Measurements from ENCODE around the gene SOX13.
"Not testable (repeated sequence)": the region's sequence is repeated elsewhere in the genome, so short reads cannot be mapped to it uniquely, and the experiment has no call there.

The SOX13 gene

DNA sequence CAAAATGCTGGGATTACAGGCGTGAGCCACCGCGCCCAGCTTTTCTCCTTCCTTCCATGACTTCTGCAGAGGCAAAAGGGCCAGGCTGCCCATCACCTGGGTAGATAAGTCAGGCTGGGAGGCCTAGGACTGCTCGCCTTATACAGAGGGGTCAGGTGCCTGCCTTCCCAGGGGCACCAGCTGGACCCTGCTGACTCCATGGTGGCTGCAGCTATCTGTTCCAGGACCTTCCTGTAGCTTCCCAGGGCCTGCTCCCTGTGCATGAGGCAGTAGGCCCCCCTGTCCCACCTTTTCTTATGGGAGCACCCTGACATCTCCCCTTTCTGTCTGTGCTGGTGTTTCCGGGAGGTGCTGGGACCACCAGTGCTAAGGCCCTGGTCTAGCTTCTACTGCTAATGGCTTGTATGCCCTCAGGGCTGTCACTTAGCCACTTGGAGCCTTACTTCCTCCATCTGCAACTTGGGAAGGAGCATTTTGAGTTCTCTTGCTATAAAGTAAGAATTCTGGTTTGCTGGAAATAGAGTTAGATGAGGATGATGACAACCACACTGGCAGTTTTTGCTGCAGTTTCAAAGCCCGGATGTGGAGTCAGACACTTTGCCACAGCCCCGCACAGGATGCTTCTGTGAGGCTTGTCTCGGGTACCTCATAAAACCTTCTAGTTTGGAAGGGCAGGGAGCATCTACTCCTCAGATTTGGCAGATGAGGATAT lies 14.4 kb downstream of the SOX13 start:
- no peak for DNase-seq (ENCODE audit: low spot score)

DNA sequence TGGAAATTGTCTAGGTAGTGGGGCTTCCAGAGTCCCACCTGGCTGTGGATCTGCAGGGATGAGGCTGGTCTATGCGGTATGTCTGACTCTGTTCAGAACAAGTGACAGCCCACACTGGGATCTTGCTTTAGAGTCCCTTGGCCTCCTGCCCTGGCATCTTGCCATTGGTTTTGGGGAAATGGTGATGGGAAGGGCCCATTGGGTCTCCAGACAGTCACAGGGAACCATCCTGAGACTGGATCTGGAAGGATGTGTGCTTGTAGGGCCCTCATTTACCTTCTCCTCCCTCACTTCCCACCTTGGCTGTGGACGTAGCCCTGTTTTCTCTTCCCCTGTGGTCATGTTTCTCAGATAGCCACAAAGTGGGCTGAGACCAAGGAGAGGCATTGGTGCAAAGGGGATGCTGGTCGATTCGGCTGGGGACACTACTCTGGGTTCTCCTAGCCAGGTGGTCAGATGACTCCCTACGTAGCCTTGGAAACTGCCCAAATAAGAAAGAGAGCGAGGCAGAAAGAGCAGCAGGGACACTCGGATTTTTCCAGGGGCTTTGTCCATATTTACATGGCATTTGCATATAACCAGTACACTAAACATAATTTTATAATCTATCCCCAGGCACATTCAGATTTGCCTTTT lies 15.1 kb downstream of the SOX13 start:
- DNase-seq (ENCODE audit: low spot score): no peak

DNA sequence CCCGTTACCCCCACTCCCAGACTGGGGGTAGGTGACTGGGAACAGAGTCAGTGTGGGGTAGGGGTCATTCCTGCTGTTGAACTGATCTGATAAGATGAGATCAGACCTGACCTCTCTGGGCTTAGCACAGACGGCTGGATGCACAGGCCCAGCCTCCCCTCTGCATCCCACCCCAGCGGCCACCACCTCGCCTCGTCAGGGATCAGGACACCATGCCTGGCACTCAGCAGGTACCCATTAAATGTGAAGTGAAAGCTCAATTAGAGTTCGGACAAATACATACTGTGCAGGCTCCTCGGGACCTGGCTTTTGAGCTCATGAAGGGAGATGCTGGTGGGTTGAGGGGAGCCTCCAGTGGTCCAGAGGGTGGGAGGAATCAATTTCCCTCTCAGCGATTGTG lies 15.7 kb downstream of the SOX13 start:
- no peak for DNase-seq (ENCODE audit: low spot score)

DNA sequence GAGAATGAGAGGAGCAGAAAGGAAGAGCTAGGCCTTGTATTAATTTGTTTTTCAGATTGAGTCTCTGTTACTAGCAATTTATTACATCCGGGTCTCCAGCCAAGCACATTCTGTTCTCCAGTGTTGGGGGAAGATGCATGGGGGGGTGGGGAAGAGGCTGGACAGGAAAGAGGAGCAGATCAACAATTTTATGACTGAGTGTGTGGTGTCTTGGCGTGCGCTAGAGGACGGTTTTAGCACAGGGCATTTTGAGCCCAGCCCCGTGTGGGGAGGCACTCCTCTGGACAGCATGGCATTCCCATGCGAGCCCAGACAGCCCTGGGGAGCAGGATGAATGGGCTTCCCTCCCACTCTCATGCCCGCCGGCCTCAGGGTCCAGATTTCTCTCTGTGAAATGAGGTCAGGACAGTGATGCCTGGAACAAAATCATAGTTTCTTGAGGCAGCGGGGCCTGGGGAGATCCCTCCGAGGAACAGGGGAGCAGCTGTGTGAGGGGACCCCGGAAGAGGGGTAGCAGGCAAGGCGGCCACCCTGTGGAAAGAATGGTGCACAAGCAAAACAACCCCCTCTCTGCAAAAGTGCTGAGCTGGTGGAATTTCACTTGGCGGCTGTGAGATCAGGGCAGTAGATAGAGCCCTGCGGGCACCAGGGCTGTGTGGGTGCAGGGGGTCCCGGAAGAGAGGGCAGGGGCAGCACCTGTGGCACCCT lies 16.3 kb downstream of the SOX13 start:
- DNase-seq (ENCODE audit: low spot score): no peak

DNA sequence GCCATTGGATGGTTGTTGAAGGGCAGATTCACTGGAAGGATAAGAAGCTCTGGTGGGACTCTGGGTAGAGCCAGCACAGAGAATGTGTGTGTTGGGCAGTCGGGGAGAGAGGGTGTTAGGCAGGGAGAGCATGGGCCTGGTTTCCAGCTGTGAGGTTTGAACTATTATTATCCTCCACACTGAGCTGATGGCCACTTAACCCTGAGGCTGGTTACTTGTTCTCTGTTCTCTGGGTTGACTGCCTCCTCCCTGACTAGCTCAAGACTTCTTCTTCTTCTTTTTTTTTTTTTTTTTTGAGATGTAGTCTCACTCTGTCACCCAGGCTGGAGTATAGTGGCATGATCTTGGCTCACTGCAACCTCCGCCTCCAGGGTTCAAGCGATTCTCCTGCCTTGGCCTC lies 17.2 kb downstream of the SOX13 start:
- DNase-seq (ENCODE audit: low spot score): not testable (repeated sequence)

DNA sequence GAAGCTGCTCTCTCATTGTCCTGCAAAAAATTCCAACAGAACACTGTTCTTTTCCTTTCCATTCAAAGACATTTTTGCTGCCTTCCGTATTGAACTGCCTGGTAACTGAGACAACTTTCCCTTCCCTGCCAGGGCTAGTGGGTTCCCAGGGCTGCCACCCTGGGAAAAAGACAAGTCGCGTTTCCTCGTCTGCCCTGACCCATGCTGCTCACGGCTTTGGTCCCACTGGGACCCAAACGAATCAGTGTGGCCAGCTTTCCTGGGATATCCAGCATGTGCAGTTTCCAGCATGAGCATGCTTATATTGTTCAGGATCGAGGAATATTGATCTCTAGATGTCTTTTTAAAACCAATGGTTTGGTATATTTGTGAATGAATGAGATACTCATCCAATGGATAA lies 18.2 kb downstream of the SOX13 start:
- no peak for DNase-seq (ENCODE audit: low spot score)

DNA sequence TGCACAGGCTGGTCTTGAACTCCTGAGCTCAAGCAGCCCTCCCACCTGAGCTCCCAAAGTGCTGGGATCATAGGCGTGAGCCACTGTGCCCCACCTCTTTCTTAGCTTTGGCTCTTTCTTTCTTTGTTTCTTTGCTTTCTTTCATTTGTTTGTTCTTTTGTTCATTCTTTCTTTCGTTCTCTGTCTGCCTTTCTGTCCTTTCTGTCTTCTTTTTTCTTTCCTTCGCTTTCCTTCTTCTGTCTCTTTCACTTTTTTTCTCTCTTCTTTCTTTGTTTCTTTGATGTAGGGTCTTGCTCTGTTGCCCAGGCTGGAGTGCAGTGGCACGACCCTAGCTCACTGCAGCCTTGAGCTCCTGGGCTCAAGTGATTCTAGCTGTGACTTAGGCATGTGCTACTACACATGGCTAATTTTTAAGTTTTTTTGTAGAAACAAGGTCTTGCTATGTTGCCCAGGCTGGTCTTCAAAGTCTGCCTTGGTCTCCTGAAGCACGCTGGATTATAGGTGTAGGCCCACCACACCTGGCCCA lies 18.9 kb downstream of the SOX13 start:
- DNase-seq (ENCODE audit: low spot score): no peak

DNA sequence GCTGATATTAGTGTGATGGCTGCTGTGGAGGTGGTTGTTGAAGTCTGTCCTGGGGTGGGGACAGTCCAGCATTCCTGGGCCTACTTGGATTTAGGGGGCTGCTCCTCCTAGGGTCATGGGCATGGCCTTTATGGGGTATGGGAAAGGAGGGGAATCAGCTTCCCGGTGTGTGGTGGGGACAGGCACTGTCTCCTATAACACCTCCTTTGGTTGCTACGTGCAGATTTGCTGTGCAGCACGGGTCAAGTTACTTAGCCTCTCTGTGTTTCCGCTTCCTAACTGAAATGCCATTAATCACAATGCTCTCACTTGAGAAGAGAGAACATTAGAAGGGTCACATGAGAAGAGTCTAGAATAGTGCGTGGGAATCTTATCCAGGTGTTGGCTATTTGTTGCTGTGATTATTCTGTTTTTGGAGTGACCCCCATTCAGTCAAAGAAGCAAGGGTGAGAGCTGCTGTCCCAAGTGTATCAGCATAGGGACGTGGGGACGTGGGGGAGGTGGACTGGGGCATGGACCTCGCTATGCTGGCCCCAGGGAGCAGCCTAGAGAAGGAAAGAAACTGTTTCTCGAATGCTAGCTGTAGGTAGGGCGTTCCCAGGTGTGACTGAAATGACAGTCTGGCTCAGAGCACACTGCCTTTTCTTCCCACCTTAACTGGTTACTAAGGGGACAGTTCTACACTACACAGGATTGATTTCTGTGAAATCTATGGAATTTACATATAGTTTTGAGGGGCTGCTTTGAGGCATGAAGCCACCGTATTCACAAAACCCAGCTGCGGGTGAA lies 19.9 kb downstream of the SOX13 start:
- no peak for DNase-seq (ENCODE audit: low spot score)

DNA sequence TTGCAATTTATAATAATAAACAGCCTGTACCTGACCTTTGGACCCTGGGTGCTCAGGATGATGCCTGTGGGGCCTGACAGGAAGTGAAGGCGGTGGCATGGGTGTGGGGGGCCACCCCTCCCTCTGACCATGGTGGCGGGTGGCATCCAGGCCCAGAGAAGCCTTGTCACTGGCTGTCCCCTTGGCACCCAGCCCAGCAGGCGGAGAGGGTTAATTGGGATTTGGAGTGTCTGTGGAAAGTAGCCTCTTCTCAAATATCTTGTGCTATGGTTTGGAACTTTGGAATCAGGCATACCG lies 20.5 kb downstream of the SOX13 start:
- no peak for DNase-seq (ENCODE audit: low spot score)

DNA sequence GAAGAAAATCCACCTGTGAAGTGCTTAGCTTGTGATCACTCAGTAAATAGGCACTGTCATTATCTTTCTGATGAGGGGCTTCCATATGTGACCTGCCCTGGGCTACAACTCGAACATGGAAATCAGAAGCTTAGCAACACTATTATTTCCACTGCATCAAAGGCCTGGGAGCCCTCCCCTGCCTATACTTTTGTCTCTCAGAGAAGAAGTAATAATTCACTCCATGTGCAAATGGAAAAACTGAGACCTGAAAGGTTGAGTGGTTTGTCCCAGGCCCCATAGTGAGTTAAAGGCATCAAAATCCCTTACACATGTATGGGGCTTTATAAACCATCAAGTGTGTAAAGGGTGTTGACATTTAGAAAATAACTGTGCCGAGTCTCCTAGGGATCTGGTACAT lies 20.9 kb downstream of the SOX13 start:
- DNase-seq (ENCODE audit: low spot score): no peak

DNA sequence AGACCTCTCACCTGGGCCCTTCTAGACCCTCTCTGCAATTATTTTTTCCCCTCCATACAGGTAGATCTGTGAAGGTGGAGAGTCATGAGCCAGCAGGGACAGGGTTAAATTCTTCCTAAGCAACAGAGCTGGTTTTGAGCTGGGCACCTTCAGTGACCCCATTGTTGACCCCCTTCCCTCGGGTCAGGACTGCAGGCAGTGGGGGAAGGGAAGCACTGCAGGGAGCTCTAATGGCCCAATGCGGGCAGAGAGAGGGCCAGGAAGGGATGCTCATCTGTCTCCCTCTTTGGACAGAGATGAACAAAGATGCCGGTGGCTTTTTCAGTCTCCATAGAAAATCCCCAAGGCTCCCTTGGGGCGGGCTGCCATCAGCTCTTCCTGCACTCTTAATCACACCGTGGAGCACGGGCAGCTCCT lies 21.4 kb downstream of the SOX13 start:
- no peak for DNase-seq (ENCODE audit: low spot score)

DNA sequence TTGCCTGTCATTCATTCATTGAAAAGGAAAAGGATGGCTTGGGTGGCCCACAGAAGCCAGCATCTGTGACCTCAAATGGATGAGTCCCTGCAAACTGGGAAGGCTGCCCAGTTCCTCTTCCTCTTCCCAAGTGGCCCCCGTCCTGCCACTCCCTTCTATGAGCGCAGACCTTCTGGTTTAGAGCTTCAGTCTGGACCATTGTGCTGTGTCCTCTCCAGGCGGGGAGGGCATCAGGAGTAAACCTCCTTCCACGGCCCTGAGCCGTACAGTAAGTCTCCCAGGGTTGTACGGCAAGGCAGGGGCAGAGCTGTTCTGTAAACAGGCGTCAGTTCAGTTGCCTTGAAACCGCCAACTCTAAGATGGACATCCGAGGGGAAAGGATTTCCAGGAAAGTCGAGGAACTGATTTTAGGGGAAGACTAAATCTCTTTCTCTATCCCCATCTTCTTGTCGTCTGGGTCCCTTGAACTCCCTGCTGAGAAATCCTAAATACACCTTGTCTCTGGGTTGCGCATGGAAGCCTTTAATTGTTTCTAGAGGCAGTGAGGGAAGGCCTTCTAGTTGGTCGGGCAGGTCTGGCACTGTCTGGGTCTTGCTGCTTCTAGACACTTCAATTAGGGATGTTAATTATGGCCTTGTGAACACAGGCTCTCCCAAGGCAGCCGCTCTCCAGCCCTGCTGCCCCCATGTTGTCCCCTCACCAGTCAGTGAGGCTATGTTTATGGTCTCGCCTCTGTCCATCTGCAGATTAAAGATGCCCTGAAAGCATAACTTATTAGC lies 22.1 kb downstream of the SOX13 start:
- DNase-seq (ENCODE audit: low spot score): no peak

DNA sequence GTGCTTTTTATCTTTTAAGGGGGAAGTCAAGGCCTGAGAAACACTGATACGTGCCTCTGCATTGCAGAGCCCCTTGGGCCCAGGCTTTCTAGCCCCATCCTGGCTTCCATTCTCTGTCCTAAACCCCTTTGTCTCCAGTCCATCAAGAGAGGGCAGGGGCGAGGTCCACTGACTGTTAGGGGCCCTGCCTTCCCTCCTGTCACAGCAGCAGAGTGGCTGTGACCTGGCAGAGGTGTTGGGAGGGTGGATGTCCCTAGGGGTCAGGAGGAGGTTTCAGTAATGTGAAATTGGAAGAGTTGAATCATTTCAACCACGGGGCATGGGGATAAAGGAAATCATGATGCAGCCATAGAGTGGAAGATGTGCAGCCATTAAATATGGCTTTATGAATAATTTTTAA lies 24.0 kb downstream of the SOX13 start:
- no peak for DNase-seq (ENCODE audit: low spot score)

DNA sequence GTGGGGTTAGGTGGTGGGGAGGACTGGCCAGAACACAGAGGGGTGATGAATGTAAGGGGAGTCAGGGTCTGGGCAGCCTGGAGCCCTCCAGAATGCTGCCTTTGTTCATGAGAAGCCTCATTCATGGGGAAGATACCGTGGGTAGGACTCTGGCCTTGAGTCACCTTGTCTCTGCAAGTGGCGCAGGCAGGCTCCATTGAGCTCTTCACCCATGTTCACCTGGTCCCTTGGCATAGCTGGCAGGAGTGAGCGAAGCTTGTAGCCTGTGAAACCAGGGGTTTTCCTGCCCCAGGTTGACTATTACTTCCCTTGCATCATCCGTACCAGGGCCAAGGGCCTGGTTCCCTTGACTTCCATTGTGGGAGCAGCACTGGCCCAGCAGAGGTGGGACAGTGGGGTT lies 25.8 kb downstream of the SOX13 start:
- no peak for DNase-seq (ENCODE audit: low spot score)

DNA sequence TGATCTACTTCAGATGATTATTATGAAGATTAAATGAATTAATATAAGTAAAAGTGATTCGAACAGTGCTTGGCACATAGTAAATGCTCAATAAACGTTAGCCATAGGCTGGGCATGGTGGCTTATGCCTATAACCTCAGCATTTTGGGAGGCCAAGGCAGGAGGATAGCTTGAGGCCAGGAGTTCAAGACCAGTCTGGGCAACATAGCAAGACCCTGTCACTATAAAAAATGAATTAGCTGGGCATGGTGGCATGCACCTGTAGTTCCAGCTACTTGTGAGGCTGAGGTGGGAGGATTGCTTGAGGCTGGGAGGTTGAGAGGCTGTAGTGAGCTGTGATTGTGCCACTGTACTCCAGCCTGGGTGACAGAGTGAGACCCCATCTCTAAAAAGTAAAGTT lies 26.8 kb downstream of the SOX13 start:
- DNase-seq (ENCODE audit: low spot score): not testable (repeated sequence)

DNA sequence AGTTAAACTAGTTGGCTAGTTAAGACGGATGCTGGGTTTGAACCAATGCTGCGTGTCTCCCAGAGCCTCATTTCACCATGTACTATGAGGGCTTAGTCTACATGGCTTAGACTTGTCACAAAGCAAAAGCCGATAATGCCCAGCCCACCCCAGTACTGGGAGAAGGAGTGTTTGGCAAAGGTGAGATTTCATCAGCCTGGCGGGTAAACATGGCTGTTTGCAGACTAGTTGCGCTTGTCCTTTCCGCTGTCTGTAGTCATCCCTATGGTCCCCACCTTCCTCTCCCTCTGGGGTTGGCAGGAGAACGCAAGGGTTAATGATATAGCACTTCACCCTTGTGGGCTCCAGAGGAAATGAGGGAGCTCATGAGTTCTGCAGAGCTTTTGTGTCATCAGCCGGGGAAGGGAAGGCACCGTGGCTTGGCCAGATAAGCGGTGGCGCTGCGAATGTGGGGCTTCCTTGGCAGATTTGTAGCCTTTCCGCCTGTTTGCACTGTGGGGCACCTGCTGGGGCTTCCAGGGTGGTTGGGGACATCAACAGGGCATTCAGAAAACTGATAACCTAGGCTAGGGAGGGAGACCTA lies 29.2 kb downstream of the SOX13 start:
- no peak for DNase-seq (ENCODE audit: low spot score)

DNA sequence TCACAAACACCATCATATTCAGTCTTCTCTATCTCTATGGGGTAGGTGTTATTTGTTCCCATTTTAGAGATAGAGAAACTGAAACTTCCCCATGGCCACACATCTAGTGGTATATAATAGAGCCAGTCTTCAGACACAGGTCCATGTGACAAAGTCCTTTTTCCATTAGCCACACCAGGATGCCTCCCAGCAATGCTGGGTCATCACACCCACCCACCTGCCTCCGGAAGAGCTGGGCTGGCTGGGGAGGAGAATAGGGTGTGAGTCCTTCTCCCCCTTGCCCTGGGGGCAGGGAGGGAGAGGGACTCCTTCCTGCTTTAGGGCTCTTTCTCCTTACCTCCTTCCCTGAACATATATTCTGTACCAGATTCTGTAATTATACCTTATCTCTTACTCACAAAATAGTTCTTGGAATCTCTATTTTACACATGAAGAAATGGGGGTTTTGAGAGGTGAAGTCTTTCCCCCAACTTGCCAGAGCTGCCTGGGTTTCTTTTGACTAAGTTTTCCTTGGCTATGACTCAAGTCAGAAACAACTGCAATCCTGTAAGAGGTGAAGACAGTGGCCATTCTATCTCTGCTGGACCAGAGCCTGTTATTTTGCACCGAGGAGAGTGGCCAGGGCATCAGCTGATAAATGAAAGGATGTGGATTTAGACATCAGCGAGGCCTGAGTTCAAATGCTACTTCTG lies 30.0 kb downstream of the SOX13 start:
- no peak for DNase-seq (ENCODE audit: low spot score)

DNA sequence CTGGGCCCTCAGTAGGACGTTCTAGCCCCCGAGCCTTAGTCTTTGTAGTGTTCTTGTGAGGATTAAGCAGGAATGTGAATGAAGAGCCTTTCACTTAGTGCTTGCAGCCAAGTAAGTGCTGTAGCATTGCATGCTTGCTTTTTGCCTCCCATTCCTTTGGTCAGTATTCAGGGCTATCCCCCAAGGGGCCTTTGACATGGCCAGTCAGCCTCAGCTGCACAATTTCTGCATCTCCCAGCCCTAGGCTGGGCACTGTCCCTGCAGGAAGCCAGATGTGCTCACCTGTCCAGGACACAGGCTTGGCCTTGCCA lies 30.5 kb downstream of the SOX13 start:
- no peak for DNase-seq (ENCODE audit: low spot score)

DNA sequence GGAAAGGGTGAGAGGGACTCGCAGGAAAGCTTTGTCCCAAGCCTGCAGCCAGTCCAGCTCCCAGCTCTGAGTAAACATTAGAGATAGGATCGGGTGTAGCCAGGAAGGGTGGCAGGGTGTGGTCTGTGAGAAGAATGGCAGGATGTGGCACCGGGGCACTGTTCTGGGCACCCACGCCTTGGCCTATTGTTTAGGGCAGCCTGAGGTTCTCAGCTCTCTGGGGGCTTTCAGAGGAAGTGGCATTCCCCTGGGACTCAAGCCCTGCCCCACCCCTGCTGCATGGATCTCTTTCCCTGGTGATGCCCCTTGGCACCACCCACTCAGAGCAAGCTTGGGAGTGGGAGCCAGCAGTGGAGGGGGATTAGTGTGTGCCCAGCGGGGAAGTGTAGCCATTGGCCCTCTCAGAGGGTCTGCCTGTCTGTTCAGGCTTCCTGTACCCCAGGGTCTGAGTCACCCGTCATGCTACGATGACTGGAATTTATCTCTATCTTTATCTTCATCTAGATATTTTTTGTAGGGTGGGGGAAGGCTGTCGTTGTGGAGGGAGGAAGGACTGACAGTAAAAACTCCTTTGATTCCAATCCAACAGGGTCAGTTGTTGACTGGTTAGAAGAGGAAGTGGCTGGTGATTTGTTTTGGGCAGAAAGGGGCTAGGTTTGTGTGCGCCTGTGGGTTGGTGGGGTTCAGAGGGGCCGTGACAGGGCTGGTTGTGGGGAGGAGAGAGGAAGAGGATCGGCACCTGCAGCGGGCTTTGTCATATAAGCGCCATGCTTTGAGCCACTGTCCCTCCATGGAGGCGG lies 31.6 kb downstream of the SOX13 start:
- no peak for DNase-seq (ENCODE audit: low spot score)

DNA sequence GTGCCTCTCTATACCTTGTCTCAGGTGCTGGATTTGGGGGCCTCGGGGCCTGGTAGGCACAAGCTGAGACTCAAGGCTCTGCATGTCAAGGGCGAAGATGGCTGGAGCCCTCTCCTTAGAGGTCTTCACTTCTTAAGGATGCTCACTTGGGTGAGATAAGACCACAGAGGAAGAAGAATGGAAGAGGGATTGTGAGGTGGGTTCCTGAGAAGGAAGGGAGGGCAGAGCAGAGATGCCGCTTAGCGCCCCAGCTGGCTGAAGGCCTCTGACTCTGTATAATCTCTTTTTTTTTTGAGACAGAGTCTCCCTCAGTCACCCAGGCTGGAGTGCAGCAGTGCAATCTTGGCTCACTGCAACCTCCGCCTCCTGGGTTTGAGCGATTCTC lies 32.2 kb downstream of the SOX13 start:
- DNase-seq (ENCODE audit: low spot score): no peak

Measured in putamen (tissue), 1 donor.